ENCODE data around the gene FOXN1.

The FOXN1 gene

DNA sequence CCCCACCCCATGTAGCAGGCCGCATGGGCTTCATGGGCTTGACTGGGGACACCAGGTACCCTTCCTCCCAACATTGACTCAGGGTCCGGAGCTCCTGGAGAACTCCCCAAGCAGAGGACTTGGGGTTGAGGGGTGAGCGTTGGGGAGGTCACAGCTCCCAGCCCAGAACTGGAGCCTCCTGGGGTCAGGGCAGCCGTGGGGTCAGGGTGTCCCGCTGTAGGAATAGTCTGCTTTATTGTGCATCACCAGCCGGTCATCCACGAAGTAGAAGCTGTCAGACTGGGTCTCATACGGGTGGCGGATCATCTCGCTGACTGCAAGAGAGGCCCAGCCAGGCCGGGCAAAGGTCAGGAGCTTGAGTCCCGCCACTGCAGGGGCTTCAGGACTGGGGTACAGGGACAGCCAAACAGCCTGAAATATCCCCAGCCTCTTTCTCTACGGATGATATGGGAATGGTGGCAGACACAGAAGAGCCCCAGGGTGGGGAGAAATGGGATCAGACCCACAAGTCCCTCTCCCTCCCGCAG lies 41.0 kb downstream of the FOXN1 start:
- DNase-seq (ENCODE audit: extremely low read depth, low read depth): no peak

DNA sequence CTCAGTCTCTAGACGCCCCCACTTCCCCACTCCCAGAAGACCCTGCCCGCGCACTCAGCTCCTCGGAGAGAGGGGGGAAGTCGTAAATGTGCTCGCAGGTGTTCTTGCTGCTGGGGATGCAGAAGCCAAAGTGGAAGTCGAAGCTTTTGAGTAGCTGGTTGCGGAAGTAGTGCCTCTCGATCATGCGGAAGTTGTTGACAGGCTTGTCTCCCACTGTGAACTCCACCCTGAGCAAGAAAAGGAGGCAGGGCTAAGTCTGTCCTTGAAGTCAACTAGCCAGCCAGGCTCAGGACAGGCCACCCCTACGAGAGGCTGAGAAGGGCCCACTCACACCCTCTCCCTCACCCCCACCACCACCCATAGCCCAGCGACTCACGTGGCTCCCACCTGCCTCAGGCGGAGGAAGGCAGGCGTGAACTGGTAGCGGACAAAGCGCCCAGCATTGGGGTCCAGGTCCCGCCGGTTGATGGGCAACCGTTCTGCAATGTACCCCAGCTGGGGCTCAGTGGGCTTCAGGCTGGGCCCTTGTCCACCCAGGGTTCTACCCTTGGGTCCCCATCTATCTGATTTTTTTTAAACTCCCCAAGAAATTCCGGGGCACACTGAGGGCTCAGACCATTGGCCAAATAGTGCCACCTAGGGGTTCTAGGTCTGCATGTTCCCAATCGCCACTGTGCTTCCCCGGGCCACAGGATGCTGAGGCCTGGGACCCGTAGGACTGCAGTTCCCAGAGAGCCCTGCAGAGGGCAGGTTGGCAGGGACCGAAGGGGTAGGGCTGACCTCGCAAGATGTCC lies 41.7 kb downstream of the FOXN1 start:
- TF ChIP-seq, protein P1, sequence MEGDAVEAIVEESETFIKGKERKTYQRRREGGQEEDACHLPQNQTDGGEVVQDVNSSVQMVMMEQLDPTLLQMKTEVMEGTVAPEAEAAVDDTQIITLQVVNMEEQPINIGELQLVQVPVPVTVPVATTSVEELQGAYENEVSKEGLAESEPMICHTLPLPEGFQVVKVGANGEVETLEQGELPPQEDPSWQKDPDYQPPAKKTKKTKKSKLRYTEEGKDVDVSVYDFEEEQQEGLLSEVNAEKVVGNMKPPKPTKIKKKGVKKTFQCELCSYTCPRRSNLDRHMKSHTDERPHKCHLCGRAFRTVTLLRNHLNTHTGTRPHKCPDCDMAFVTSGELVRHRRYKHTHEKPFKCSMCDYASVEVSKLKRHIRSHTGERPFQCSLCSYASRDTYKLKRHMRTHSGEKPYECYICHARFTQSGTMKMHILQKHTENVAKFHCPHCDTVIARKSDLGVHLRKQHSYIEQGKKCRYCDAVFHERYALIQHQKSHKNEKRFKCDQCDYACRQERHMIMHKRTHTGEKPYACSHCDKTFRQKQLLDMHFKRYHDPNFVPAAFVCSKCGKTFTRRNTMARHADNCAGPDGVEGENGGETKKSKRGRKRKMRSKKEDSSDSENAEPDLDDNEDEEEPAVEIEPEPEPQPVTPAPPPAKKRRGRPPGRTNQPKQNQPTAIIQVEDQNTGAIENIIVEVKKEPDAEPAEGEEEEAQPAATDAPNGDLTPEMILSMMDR (IDR thresholded peaks at IDR 0.05; ENCODE audit: low read depth, low read length): peak; percentile 89
- DNase-seq (ENCODE audit: extremely low read depth, low read depth): no peak

More for the DNA sequence above, 41.0 kb downstream of the FOXN1 start:
- TF ChIP-seq, protein P1 (IDR thresholded peaks at IDR 0.05; ENCODE audit: low read depth, low read length): no peak

DNA sequence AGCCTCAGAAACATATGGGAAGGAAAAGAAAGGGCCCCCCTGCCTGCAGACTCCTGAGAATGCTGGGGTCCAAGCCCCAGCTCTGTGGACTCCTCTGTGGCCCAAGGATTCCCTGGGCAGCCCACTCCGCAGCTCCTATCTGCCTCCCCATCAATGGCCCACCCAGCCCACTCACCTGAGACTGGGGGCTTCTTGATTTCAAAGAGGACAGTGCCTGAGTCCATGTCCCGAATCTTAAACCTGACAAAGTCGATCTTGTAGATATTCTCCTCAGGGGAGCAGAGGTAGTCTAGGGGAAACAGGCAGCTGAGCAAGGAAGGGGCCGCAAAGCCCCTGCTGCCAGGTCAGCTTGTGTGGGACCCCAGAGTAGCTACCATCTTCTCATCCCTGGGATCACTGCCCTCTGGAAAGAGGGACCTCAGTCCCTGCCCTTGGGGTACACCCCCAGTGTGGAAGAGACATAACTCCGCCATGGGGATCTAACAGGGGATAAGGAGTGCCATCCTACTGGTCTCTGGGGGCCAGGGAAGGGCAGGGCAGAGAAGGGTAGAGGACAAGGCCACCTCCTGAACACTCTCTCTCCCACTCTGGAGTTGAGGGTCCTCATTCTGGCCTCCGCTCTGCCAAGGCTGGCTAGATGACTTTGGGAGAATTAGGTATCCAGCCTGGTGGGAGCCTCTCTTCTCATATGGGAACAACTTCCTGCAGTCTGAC lies 42.4 kb downstream of the FOXN1 start:
- TF ChIP-seq, protein P1 (IDR thresholded peaks at IDR 0.05; ENCODE audit: low read depth, low read length): no peak
- no peak for DNase-seq (ENCODE audit: extremely low read depth, low read depth)

DNA sequence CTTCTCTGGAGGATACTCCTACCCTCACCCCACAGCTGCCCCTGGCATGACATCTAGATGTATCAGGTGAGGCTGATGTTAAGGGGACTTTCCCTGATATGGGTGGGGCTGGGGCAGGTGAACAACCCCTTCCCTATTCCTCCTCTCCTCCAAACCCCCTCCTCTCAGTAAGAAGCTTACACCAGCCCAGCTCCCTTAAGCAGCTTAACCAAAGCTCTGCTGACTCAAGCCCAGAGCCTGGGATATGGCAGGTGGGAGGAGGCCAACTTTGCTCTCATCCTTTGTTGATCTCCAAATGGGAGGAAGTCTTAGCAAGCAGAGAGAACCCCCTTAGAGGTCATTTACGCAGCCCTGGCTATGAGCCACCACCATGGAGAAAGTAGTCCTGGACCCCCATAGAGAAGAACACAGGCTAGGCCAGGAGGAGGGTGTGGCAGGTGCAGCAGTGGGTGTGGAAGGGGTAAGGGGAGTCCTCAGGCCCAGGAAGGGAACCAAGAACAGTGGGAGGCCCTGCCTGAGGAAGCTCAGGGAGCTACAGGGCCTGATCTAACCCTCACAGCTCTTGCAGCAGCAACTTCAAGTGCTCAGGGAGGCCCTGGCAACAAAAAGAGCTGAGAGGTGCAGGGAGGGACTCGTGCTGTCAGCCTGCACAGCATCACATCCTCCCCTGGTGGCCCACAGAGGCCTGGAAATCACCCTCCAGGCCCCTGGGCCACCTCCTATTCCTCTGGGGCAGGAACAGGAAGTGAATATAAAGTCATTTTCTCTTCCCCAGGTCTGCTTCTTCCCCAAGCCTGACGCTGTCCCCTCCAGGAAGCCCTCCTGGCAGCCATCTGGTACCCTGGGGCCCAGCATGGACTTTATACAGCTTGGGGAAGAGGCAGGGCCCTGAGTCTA lies 43.3 kb downstream of the FOXN1 start:
- no peak for DNase-seq (ENCODE audit: extremely low read depth, low read depth)
- TF ChIP-seq, protein P1 (IDR thresholded peaks at IDR 0.05; ENCODE audit: low read depth, low read length): no peak

DNA sequence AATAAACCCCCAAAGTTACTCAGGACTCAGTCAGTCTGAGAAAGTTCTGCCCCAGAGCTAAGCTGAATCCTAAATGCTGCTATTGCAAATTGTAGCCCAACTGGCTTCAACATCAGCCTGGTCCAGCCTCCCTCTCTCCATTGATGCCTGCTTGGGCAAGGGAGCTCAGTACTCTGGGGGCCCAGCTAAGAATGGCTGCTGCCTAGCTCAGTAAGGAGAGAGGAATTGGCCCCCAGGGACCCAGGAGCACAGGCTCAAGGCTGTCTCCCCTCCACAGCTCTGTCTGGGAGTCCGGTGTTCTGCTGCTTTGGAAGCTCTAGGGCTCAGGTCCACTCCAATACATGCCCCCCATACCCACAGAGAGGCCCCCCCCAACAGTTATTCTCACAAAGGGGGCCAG lies 44.7 kb downstream of the FOXN1 start:
- no peak for DNase-seq (ENCODE audit: extremely low read depth, low read depth)
- TF ChIP-seq, protein P1 (IDR thresholded peaks at IDR 0.05; ENCODE audit: low read depth, low read length): no peak

DNA sequence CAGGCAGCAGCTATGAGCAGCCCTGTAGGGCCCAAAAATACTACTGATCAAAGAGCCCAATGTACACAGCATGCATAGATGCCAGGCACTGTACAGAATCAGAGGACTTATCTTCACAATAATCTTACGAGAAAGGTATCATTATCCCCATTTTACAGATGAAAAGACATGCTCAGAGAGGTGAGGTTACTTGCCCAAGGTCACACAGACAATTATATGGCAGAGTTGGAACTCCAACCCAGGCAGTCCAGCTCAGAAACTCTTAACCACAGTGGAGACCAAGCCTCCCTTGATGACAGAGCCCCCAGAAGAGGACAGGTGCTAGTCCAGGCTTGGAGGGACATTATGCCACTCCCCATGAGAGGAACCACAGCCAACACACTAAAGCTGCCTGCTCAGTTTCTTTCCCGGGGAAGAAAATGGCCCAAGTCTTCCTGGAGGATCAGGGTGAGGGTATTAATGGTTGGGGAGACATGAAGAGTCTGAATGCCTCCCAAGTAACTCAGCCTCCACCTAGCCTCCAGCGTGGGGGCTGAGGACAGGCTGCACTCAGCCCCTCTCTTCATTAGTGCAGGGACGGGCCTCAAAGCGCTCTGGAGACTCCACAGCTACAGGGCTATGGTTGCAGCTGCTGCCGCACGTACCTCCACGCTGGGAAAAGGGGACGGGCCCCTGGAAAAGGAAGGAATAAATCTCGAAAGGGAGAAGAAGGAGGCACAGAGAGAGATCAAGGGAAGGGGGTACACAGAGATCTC lies 45.5 kb downstream of the FOXN1 start:
- DNase-seq (ENCODE audit: extremely low read depth, low read depth): no peak
- TF ChIP-seq, protein P1 (IDR thresholded peaks at IDR 0.05; ENCODE audit: low read depth, low read length): no peak
